HG02759 (cell line): ENCODE data around the gene SOCS3.

Experiments
- ATAC-seq: cut with Tn5 transposase; IDR thresholded peaks from one replicate; pipeline ENCODE4 v1.9.1; 2021; ENCODE audit warnings: mild to moderate bottlenecking, moderate library complexity; ENCODE audit not compliant: unreplicated experiment

SOCS3 gene

GRCh38 chr17:78368854-78369495 lies 9.1 kb upstream of the SOCS3 start:
- ATAC-seq, result no peak

- ATAC-seq, result no peak
Measured at GRCh38 chr17:78368348-78368747, 8.5 kb upstream of the SOCS3 start.

GRCh38 chr17:78367193-78367592 lies 7.3 kb upstream of the SOCS3 start:
- ATAC-seq, result no peak

- ATAC-seq, result no peak
Measured at GRCh38 chr17:78366109-78366848, 6.4 kb upstream of the SOCS3 start.

GRCh38 chr17:78365561-78366108 lies 5.8 kb upstream of the SOCS3 start:
- no peak for ATAC-seq

GRCh38 chr17:78364436-78365281 lies 4.8 kb upstream of the SOCS3 start:
- no peak for ATAC-seq

- no peak for ATAC-seq
Measured at GRCh38 chr17:78362671-78363070, 2.8 kb upstream of the SOCS3 start.

- ATAC-seq, result no peak
Measured at GRCh38 chr17:78362232-78362631, 2.4 kb upstream of the SOCS3 start.

GRCh38 chr17:78361225-78361701 lies 1.4 kb upstream of the SOCS3 start:
- ATAC-seq, result no peak

GRCh38 chr17:78360371-78361224 lies 721 bp upstream of the SOCS3 start:
- peak; percentile 31 for ATAC-seq

GRCh38 chr17:78359321-78359996 lies 418 bp downstream of the SOCS3 start:
- no peak for ATAC-seq

- no peak for ATAC-seq
Measured at GRCh38 chr17:78358538-78359320, 1.1 kb downstream of the SOCS3 start.

- no peak for ATAC-seq
Measured at GRCh38 chr17:78357672-78358537, 2.0 kb downstream of the SOCS3 start.

GRCh38 chr17:78357177-78357586 lies 2.7 kb downstream of the SOCS3 start:
- no peak for ATAC-seq

GRCh38 chr17:78356101-78356713 lies 3.7 kb downstream of the SOCS3 start:
- peak; percentile 64 for ATAC-seq

- ATAC-seq, result no peak
Measured at GRCh38 chr17:78355701-78356100, 4.2 kb downstream of the SOCS3 start.

GRCh38 chr17:78355045-78355641 lies 4.7 kb downstream of the SOCS3 start:
- no peak for ATAC-seq
